IgD-negative memory B cell (primary cell): ENCODE measurements around the gene NHLRC2. TPM values are rescaled to one million over a fixed set of nuclear protein-coding genes. Genes with fewer than 3 reads are reported as not detected.
"Not testable (repeated sequence)": the region's sequence is repeated elsewhere in the genome, so short reads cannot be mapped to it uniquely, and the experiment has no call there.

Source experiments
- H3K27ac Mint-ChIP-seq, 3 donors: one replicate each; pipeline ENCODE4 v1.8.0; 2020 to 2022; ENCODE audit warnings: mild to moderate bottlenecking in 3 of 3, mixed read lengths in 3 of 3, moderate library complexity in 1 of 3
- H3K27me3 Mint-ChIP-seq: one replicate; pipeline ENCODE4 v1.8.0; 2021; ENCODE audit warnings: mixed read lengths
- H3K36me3 Mint-ChIP-seq: one replicate; pipeline ENCODE4 v1.8.0; 2020; ENCODE audit warnings: mild to moderate bottlenecking, mixed read lengths
- H3K4me1 Mint-ChIP-seq, 3 donors: one replicate each; pipeline ENCODE4 v1.8.0; 2020 to 2022; ENCODE audit warnings: mixed read lengths in 3 of 3, mild to moderate bottlenecking in 1 of 3
- H3K4me3 Mint-ChIP-seq, 4 donors: one replicate each; pipeline ENCODE4 v1.8.0; 2020 to 2022; ENCODE audit warnings: mild to moderate bottlenecking in 4 of 4, mixed read lengths in 4 of 4, moderate library complexity in 3 of 4
- H3K9me3 Mint-ChIP-seq, 3 donors: one replicate each; pipeline ENCODE4 v1.8.0; 2020 to 2021; ENCODE audit warnings: mixed read lengths in 3 of 3, mild to moderate bottlenecking in 1 of 3
- polyA plus RNA-seq: library from polyadenylated mRNA; unstranded; fragments of 300-500 nt; fragmentation: Illumina TruSeq; gene quantifications from one replicate; pipeline ENCODE4 v1.2.3, GENCODE V29; 2021

Gene NHLRC2
- polyA plus RNA-seq, 1 donor from 2014 or later = 11.5 TPM

DNA sequence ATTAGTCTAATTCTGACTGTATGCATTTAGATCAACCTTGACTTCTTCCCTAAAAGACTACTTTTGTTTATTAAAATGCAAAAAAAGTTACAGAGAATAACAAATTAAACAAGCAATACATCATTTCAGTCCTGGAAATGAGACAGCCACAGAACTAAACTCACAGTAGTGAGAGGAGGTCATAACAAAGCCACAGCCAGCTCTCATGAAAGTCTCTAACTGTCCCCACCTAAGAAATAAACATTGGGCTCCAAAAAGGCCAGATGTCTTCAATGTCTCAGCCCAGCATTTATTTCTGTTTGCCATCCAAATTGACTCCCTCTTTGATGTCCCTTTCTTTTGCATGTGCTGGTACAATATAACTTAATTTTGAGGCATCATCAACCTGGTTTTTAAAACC lies 74.4 kb downstream of the NHLRC2 start:
- Mint-ChIP-seq H3K4me1 (no peaks in the 10 kb centered on the region), H3K36me3 (peaks cover 3% of the 10 kb centered on the region), H3K27me3 (peaks cover 4% of the 10 kb centered on the region), H3K9me3 (peaks cover 0 to 17% (median 9%) of the 10 kb centered on the region in 3 donors), H3K27ac (no peak overlapping the region), H3K4me3 (no peak overlapping the region)

DNA sequence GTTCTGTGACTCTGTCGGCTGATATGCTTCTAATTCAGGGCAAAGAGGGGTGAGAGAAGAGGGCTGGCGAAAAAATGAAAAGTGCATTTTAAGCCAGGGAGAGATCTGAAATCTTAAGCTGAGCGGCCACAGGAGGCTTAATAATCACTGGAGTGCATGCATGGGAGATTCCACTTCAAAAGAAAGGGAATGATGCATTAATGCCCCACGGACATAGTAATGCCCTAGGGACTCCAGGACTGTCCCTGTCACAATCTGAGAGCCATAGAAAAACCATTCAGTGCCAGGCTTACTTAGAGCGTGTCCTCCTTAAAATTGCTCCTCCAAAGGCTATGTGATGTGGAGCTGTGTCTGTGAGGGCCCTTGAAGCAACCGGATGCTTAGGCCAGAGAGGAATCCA lies 75.1 kb downstream of the NHLRC2 start:
- H3K9me3 Mint-ChIP-seq = peaks cover 0 to 14% (median 9%) of the 10 kb centered on the region in 3 donors
- H3K27me3 Mint-ChIP-seq = peaks cover 4% of the 10 kb centered on the region

DNA sequence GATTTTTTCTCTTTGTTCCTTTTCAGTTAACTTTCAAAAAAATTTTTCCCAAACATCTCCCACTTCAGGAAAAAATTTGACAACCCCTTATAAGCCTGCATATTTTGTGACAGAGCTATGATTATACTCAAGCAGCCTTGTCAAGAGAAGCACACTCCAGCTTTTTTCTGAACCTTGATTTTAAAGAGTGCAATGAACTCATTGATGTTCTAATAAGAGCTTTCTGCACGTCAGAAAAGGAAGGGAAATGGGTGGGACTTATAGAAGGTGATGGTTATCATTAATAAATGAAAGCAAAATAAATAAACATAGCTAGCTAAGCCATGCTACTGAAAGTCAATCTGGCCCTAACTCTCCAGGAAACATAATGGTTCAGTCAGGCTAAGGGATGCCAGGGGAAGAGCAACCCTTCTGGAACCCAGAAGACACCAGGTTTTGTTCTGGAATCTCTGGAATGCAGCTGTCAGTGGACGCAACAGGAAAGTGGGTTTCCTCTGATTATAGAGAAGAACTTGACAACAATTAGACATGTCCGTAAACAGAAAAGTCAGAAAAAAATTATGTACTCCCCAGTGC lies 76.1 kb downstream of the NHLRC2 start:
- peaks cover 0 to 5% (median 0%) of the 10 kb centered on the region in 3 donors for H3K9me3 Mint-ChIP-seq
- no peak overlapping the region for H3K4me3 Mint-ChIP-seq
- no peaks in the 10 kb centered on the region for H3K4me1 Mint-ChIP-seq
- no peak overlapping the region for H3K27ac Mint-ChIP-seq
- H3K27me3 Mint-ChIP-seq = peaks cover 4% of the 10 kb centered on the region
- H3K36me3 Mint-ChIP-seq = no peaks in the 10 kb centered on the region

More for the DNA sequence above, 75.1 kb downstream of the NHLRC2 start:
- no peak overlapping the region for H3K27ac Mint-ChIP-seq
- no peak overlapping the region for H3K4me3 Mint-ChIP-seq
- no peaks in the 10 kb centered on the region for H3K4me1 Mint-ChIP-seq
- H3K36me3 Mint-ChIP-seq = peaks cover 3% of the 10 kb centered on the region

DNA sequence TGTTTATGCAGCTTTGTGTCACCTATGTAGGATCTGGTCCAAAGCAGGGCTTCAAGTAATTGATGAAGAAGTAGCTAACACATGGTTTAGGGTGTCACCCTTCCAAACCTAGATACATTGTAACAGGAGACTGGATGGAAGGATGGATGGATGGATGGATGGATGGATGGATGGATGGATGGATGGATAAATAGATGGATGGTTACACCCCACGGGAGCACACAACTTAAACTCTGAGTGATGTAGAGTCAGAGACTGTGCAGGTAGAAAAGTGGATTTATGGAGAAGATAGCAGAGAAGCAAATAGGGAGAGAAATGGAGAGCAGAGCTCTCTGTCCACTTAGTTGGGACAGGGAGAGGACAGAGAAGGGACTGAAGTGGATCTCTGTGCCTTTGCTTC lies 78.4 kb downstream of the NHLRC2 start:
- no peak overlapping the region for H3K27ac Mint-ChIP-seq
- no peak overlapping the region for H3K4me3 Mint-ChIP-seq
- peaks cover 4% of the 10 kb centered on the region for H3K27me3 Mint-ChIP-seq
- no peaks in the 10 kb centered on the region for H3K36me3 Mint-ChIP-seq
- H3K9me3 Mint-ChIP-seq = no peaks in the 10 kb centered on the region
- H3K4me1 Mint-ChIP-seq = no peaks in the 10 kb centered on the region

DNA sequence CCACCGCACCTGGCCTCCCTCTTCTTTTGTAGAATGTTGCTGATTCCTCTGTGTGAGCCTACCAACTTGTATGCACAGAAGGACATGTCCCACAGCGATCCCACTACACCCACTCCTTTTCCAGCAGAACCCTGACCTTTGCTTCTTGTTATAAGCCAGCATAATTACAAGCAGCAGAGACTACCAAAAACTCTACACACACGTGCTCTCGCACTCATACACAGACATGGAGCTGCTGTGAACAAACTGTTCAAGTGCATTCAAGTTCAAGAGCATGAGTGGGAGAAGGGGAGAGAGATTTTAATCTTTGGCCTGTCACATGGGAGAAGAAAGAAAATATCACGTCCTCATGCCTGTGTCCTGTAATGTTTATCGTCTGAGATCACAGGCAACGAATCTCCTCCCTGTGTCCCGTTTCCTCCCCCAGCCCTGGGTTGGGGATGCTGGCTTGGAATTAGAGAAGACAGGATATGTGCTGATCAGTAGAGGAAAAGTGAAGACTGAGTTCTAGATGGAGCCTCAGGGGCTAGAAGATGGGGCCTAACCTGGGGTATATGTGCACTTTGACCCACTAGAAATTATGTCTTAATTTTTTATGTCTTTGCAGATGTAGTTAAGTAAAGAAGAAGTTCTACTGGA lies 79.6 kb downstream of the NHLRC2 start:
- H3K4me3 Mint-ChIP-seq = no peak overlapping the region
- H3K4me1 Mint-ChIP-seq = no peaks in the 10 kb centered on the region
- no peak overlapping the region for H3K27ac Mint-ChIP-seq
- no peaks in the 10 kb centered on the region for H3K9me3 Mint-ChIP-seq
- H3K36me3 Mint-ChIP-seq = peaks cover 4% of the 10 kb centered on the region
- H3K27me3 Mint-ChIP-seq = peaks cover 9% of the 10 kb centered on the region

DNA sequence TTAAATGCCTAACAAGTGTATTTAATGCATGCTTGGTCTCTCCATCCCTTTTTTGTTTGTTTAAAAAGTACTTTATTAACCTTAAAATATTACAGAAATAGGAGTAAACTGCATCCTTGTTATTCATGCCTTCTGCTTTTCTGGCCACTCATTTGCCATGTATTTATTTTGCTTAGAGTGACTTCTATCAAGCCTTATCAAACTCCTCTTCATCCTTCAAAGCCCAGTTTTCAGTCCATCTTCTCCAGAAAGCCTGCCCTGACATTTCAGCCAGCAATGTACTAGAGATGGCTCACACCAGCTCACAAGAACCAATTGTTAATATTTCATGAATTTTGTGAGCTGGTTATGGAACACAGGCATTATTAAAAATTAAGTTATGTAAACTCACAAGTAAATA lies 82.8 kb downstream of the NHLRC2 start:
- Mint-ChIP-seq H3K36me3 (peaks cover 12% of the 10 kb centered on the region), H3K4me1 (no peaks in the 10 kb centered on the region), H3K9me3 (peaks cover 0 to 6% (median 4%) of the 10 kb centered on the region in 3 donors), H3K4me3 (no peak overlapping the region), H3K27me3 (peaks cover 9% of the 10 kb centered on the region), H3K27ac (no peak overlapping the region)

DNA sequence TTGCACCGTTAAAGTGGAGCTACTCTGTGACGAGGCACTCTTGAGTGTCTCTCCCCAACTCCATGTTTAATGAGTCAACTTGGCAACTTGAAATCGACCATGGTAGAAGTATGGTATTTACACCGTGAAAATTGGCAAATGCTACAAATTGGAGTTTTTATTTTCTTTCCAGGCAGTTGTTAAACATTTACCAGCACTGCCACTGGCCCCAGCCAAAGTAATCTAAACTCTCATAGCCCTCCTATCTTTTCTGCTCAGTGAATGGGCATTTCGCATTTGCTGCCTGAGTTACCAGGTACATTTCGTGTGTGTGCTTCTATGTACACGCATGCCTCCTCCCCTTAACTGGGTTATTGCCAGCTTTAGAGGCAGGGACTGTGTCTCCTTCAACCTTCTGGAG lies 83.3 kb downstream of the NHLRC2 start:
- Mint-ChIP-seq H3K27me3 (peaks cover 9% of the 10 kb centered on the region), H3K4me1 (no peaks in the 10 kb centered on the region), H3K4me3 (no peak overlapping the region), H3K27ac (no peak overlapping the region), H3K9me3 (peaks cover 0 to 6% (median 4%) of the 10 kb centered on the region in 3 donors), H3K36me3 (peaks cover 12% of the 10 kb centered on the region)

DNA sequence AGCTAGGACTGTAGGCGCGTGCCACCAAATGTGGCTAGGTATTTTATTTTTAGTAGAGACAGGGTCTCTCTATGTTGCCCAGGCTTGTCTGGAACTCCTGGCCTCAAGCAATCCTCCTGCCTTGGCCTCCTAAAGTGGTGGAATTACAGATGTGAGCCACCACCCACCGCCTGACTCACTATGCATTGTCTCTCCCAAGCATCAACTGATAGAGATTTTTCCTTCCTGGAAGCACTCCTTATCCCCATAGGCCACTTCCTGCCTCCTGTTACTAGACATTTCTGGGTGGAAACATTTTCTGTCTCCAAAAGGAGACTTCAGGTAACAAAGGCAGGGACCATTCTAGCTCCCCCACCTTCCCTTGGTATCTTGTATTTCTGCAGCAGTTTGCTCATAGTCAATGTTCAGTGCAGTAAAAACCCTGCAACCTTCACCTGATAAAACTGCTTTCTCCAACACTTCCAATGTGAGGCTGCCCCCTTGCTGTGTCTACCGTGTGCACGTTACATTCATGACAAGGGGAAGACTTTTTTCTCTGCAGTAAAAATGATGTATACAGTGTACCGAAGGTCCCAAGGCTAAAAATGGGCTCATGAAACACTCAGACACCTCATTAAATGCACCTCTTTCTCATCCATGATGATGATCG lies 84.9 kb downstream of the NHLRC2 start:
- H3K27me3 Mint-ChIP-seq = peaks cover 9% of the 10 kb centered on the region
- H3K27ac Mint-ChIP-seq = no peak overlapping the region
- H3K4me3 Mint-ChIP-seq = no peak overlapping the region
- peaks cover 12% of the 10 kb centered on the region for H3K36me3 Mint-ChIP-seq
- peaks cover 0 to 6% (median 4%) of the 10 kb centered on the region in 3 donors for H3K9me3 Mint-ChIP-seq
- no peaks in the 10 kb centered on the region for H3K4me1 Mint-ChIP-seq

DNA sequence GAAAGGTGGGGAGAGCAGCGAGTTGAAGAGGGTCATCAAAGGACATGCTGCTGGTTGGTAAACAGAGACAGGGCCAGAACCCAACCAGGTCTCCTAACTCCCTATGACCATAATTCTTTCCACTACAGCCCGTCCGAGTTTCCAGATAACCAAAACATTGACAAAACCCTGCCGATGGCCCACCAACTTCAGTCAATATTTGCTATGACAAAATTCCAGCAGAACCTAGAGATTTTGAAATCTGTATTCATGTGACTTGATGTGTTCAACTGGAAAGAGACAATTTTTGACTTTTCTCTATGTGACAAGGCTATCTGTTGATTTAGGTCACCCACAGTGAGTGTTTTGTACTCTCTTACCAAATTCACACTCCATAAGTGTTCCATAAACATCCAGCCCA lies 86.7 kb downstream of the NHLRC2 start:
- Mint-ChIP-seq H3K27me3 (peaks cover 9% of the 10 kb centered on the region), H3K4me3 (no peak overlapping the region), H3K4me1 (no peaks in the 10 kb centered on the region), H3K9me3 (peaks cover 0 to 6% (median 4%) of the 10 kb centered on the region in 3 donors), H3K36me3 (peaks cover 12% of the 10 kb centered on the region), H3K27ac (no peak overlapping the region)

DNA sequence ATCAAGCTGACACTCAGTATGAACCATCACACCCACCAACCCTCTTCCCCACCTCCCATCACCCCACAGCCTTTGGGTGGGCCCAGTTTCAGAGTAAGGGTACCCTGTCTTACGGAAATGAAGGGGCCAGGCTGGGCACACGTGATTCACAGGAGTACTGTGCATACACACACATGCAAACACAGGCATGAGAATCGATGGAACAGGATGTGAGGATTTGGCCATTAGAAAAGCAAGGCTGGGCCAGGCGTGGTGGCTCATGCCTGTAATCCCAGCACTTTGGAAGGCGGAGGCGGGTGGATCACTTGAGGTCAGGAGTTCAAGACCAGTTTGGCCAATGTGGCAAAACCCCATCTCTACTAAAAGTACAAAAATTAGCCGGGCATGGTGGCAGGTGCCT lies 88.7 kb downstream of the NHLRC2 start:
- H3K4me1 Mint-ChIP-seq, H3K9me3 Mint-ChIP-seq, H3K27ac Mint-ChIP-seq, H3K4me3 Mint-ChIP-seq, H3K27me3 Mint-ChIP-seq: not testable (repeated sequence)
- peaks cover 12% of the 10 kb centered on the region for H3K36me3 Mint-ChIP-seq

DNA sequence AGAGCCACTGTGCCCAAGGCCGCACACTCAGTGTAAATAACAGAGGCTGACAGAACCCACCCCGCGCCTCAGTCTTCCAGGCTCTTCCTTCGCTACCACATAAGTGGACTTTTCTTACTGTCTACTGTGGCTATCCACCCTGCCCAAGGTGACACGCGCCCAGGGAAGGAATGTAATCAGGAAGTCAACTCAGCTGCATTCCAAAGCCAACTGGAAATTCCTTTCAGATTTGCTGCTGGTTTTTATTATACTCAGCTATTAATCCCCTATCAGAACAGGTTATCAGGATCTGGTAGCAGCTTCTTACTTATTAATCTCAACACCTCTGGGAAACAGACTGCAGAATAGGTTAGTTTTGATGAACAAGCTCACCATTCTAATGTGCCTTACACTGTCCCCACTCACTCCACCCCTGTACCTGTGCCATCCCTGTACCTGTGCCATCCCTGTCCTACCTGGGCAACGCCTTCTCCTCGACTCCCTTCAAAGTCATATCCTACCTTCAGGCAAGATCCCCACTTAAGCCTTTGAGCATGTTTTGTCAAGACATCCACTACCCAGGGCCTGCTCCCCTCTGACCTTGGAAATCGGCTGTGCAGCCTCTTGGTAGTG lies 90.7 kb downstream of the NHLRC2 start:
- Mint-ChIP-seq H3K4me1 (no peaks in the 10 kb centered on the region), H3K4me3 (no peak overlapping the region), H3K9me3 (peaks cover 2 to 6% (median 4%) of the 10 kb centered on the region in 3 donors), H3K36me3 (peaks cover 5% of the 10 kb centered on the region), H3K27me3 (no peaks in the 10 kb centered on the region), H3K27ac (no peak overlapping the region)

DNA sequence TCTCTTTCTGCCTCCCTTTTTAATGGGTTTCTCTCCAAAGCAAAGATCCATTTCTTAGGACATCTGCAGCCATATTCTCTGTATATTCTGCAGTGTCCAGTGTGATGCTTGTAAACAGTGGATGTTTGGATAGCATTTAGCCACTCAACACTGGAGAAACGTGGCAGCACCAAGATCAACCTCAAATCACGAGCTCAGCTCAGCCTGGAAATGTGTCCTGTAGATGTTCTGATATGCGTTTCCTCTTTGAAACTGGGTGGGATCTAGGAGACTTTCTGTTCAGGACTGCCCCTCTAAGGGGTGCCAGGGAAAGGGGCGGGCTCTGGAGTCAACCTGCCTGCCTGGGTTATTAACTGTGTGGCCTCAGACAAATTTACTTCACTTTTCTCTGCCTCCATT lies 91.2 kb downstream of the NHLRC2 start:
- peaks cover 5% of the 10 kb centered on the region for H3K36me3 Mint-ChIP-seq
- no peaks in the 10 kb centered on the region for H3K27me3 Mint-ChIP-seq
- peaks cover 2 to 6% (median 4%) of the 10 kb centered on the region in 3 donors for H3K9me3 Mint-ChIP-seq
- H3K27ac Mint-ChIP-seq = no peak overlapping the region
- no peak overlapping the region for H3K4me3 Mint-ChIP-seq
- no peaks in the 10 kb centered on the region for H3K4me1 Mint-ChIP-seq

DNA sequence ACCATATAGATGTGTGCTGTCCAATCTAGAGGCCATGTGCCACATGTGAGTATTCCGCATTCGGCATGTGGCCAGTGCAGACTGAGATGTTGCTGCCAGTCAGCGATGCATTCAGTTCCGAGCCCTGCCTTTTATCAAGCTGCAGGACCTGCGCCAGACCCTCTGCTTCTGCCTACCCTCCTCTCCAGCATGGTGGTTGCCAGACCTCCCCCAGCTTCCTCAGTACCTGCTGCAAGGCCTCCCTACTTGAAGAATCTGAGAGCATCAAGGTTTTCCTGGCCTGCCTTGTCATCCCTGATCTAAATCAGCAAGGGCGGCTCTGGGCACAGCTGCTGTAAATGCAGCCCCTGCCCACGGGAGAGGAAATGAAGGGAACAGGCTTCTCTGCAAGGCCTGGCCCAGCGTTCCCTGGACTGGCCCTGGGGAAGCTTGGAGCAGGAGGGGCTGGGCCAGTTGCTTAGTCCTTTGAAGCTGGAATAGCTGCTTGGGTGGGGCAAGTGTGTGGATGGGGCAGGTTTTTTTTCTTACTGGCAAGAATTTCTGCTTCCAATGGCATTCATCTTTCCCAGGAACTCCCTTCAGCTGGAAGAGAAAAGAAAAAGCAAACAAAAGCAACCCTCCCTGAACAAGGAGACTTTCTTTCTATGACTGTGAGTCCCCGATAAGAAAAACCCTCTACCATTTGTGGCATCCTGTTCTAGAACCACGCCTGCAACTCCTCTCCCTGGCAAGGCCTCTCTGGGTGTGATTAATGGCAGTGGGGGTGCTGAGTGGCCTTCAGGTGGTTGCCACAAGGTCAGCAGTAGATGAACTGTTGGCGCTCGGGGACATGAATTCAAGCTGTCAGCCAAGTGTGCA lies 93.0 kb downstream of the NHLRC2 start:
- no peaks in the 10 kb centered on the region for H3K27me3 Mint-ChIP-seq
- H3K4me3 Mint-ChIP-seq = no peak overlapping the region
- no peak overlapping the region for H3K27ac Mint-ChIP-seq
- no peaks in the 10 kb centered on the region for H3K4me1 Mint-ChIP-seq
- no peaks in the 10 kb centered on the region for H3K36me3 Mint-ChIP-seq
- H3K9me3 Mint-ChIP-seq = peaks cover 0 to 2% (median 0%) of the 10 kb centered on the region in 3 donors

DNA sequence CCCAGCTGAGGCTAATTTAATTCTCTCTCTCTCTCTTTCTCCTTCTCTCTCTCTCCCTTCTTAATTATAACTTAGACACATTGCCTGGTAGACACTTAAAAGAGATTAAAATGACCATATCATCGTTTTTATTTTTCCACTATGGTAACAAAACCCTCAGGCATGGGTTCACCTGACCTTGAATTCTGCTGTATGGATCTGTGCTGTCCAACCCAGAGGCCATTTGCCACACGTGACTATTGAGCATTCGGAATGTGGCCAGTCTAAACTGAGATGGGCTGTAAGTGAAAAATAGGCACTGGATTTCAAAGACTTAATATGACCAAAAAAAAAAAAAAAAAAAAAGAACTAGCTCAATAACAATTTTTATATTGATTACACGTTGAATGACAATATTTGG lies 93.6 kb downstream of the NHLRC2 start:
- Mint-ChIP-seq H3K4me1 (no peaks in the 10 kb centered on the region), H3K4me3 (no peak overlapping the region), H3K9me3 (peaks cover 0 to 2% (median 0%) of the 10 kb centered on the region in 3 donors), H3K36me3 (no peaks in the 10 kb centered on the region), H3K27ac (no peak overlapping the region), H3K27me3 (no peaks in the 10 kb centered on the region)

DNA sequence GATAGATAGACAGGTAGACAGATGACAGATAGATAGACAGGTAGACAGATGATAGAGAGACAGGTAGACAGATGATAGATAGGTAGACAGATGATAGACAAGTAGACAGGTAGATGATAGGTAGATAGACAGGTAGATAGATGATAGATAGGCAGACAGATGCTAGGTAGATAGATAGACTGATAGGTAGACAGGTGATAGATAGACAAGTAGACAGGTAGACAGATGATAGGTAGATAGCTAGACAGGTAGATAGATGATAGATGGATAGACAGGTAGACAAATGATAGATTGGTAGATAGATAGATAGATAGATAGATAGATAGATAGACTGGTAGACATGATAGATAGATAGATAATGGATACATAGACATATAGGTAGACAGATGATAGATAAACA lies 95.8 kb downstream of the NHLRC2 start:
- Mint-ChIP-seq H3K27me3 (no peaks in the 10 kb centered on the region), H3K27ac (peak overlapping the region in 1 of 3 donors; percentile 65), H3K36me3 (no peaks in the 10 kb centered on the region), H3K9me3 (peaks cover 2 to 13% (median 5%) of the 10 kb centered on the region in 3 donors), H3K4me1 (no peaks in the 10 kb centered on the region), H3K4me3 (no peak overlapping the region)
